Thyroid gland (tissue), 4 donors: Measurements from ENCODE around the gene GRM4.

ENCODE experiments used
- CTCF ChIP-seq, 6 experiments: fragments of 200-600 bp in 3 of 6; fragments of 450-650 bp in 3 of 6; sonication (generic) in 3 of 6; IDR thresholded peaks; one replicate each; pipeline ENCODE4 v1.5.1; 2016 to 2019; ENCODE audit warnings: antibody characterized with exemption in 6 of 6, mild to moderate bottlenecking in 2 of 6, inconsistent platforms in 1 of 6, moderate library complexity in 1 of 6
- POLR2A ChIP-seq, 2 donors: fragments of 450-650 bp; IDR thresholded peaks; one replicate each; pipeline ENCODE4 v1.6.1; 2017; ENCODE audit warnings: antibody characterized with exemption in 2 of 2, mild to moderate bottlenecking in 2 of 2, moderate library complexity in 1 of 2

DNA sequence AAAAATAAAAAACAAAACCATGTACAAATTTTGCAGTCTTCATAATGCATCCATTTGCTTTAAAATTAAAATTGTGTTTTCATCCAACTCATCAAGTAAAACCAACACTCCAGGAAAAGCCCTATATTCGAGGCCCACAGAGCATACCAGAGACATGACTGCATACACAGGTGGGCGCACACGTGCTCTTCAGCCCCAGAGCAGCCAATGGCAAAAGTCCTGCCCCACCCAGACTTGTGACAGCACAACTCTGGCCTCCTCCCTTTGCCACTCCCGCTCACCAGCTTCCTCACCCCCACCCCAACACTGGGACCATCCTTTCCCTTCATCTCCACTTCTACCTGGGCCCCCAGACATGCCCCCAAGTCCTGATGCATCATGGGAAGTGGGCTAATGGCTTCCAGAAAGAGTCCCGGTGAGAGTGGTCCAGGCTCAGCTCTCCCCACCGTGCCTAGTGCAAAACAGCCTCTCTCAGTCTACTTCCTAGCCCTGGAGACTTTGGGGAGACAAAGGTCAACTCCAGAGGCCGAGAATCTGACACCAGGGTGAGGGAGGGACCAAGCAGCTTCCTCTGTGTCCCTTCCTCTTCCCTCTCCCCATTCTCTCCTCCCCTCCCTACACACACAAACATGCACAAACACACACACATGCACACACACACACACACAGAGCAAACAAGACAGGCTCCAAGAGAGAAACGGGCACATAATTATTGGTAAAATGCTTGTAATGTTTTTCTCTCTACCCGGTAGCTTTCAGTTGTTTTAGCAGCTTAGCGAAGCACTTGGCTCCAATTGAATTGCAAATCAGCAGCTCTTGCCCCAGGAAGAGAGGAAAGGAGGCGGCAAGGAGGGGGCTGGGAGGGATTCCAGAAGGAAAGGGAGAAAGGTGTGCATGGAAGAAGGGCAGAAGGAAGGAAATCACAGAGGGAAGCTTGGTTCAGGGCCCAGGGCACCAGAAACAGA is 14.3 kb downstream of the GRM4 start:
- TF ChIP-seq POLR2A (IDR thresholded peaks at IDR 0.05) = no peak
- TF ChIP-seq CTCF (IDR thresholded peaks at IDR 0.05) = no peak
